ENCODE data around the gene SSC5D. TPM values are rescaled to one million over a fixed set of nuclear protein-coding genes. Genes with fewer than 3 reads are reported as not detected.
"Not testable (repeated sequence)": the region's sequence is repeated elsewhere in the genome, so short reads cannot be mapped to it uniquely, and the experiment has no call there.

SSC5D gene
- polyA plus RNA-seq (ENCODE audit: insufficient read length in 3 of 3), result 1 to 10 TPM; 1.1 to 1.6 (median 1.2) TPM

DNA sequence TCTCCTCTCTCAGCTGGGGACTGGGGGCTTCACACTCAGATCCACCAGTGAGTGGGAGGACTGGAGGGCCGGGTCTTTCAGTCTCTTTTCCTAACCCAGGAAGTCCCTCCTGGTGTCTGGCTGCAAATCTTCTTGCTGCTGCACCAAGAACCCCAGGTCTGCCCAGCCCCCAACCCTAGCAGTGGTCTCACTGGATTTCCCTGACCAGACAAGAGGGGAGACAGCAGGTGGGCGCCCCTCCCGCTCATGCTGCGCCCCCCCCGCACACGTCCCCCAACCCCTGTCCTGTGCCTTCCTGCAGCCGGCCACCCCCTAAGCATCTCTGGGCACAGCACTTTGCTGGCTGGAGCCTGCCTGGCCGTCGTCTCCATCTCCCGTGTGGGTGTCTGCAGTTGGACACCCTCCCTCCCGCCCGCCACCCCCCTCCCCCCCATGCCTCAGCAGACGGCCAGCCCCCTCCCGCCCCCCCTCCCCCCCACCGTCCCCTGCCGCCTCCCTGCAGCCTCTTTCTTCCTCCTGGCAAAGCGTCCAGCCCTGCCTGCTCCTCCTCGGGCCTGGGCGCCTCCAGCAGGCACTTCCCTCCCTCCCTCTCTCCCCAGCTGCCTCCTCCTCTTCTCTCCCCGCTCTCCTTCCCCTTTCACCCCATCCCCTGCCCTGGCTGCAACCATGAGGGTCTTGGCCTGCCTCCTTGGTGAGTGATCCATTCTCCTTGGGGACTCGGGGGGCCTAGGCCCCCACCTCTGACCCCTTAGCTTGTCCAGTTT is at the start of gene SSC5D:
SSC5D (plus strand) TSS at position 513 of the 764 bp plus-strand sequence; CDS start at position 667, 154 bp downstream.
- DNase-seq (ENCODE audit: low read depth in 3 of 3, low spot score in 2 of 3), result no peak

DNA sequence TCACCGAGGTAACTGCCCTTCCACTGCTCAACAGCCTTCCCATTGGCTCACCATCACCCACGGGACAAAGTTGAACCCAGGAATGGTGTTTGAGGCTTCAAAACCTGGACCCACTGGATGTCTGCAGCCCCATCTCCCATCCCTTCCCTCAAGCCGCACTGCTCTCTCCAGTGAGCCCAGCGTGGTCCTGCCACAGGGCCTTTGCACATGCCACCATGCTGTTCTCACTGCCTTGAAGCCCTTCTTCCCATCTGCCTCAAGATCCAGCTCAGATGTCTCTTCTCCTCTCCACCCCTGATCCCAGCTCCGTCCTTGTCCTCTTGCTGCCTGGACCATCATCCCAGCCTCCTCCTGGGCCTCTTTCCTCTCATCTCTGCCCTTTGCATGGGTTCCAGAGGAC is 49.2 kb upstream of the SSC5D start:
- no peak for DNase-seq (ENCODE audit: low read depth in 3 of 3, low spot score in 2 of 3)

DNA sequence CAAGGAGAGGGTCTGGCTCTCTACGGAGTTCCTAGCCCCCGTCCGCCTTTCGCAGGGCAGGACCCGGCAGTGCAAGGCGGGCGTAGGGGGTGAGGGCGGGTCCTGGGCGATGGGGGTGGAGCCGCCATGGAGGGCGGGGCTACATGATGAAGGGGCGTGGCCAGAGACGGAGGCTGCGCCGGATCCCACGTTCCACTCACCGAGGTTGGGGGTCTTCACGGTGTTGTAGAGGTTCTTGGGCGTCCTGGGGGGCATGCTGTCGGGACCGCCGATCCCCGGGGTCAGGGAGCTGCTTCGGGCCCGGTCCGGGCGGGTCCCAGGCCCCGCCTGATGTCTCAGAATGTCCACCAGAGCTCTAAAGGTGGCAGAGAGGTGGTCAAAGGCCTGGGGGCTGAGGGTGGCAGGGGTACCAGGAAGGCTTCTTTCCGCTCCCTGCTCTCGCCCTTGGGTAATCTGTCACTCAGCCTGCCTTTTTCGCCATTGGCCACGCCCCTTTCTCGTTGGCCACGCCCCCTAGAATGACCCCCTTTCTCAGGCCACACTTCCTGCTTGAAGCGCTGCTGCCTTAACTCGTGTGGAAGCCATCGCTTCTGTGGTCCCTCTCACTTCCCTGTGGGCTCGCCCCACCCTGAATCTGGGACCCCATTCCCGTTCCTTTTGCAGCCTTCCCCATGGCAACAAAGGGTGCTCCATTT is 47.7 kb upstream of the SSC5D start:
- DNase-seq (ENCODE audit: low read depth in 3 of 3, low spot score in 2 of 3), result no peak

DNA sequence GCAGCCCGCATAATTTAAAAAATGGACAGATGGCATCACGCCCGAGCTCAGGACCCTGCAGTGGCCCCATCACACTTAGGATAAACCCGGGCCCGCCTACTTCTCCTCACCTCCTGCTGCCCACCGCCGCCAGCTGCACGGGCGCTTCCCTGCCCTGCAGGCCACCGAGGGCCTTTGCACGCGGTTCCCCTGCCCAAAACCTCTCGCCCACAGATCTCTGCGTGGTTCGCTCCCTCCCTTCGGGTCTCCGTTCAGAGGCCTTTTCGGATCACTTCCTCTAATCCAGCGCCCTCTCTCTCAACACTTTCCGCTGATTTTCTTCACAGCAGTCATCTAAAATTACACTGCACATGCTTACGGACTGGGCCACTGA is 46.9 kb upstream of the SSC5D start:
- no peak for DNase-seq (ENCODE audit: low read depth in 3 of 3, low spot score in 2 of 3)

DNA sequence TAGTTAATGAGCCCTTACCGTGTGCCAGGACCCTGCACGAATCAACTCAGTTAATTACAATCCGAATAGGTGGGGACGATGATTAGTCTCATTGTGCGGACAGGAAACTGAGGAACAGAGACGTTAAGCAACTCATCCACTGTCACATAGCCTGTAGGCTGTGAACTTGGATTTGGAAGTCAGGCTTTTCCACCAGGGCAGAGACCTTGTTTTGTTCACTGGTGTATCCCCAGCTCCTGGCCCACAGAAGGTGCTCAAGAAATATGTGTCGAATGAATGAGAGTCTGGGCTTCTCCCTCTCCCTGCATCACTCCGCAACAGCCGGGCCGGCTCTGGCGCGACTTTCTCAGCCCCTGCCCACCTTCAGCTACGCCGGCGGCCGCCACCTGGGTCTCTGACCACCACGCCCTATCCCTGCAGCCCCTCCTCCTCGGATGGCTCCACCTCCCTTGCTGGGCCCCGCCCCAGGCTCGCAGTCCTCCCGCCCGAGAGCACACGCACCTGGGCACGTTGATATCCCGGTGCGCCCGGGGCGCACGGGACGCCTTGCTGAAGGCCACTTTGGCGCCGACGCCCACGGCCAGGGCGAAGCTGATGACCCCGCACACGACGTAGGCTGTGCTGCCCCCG is 46.4 kb upstream of the SSC5D start:
- DNase-seq (ENCODE audit: low read depth in 3 of 3, low spot score in 2 of 3), result no peak

DNA sequence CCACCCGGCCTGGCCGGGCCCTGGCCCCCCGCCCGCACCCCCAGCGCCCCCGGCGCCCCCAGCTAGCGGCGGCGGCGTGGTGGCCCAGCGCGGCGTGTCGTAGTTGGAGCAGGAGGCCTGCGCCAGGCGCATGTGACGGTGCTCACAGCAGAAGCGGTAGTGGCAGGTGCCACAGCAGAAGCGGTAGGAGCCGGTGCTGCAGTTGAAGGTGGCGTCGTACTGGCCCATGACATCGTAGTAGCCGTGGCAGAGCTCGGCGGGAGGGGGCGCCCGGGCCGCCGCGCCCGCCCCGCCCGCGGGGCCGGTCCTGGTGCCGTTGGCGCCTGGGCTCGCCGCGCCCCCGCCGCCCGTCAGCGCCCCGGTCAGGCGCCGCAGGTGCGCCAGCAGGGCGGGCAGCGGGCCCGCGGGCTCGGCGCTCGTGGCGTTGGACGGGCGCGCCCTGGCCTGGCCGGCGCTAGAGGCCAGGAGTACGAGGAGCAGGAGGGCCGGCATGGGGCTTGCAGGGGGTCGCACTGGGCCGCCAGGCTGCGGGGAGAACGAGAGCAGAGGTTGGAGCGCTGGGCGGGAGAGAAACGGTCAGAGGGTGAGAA is 45.8 kb upstream of the SSC5D start:
- no peak for DNase-seq (ENCODE audit: low read depth in 3 of 3, low spot score in 2 of 3)

DNA sequence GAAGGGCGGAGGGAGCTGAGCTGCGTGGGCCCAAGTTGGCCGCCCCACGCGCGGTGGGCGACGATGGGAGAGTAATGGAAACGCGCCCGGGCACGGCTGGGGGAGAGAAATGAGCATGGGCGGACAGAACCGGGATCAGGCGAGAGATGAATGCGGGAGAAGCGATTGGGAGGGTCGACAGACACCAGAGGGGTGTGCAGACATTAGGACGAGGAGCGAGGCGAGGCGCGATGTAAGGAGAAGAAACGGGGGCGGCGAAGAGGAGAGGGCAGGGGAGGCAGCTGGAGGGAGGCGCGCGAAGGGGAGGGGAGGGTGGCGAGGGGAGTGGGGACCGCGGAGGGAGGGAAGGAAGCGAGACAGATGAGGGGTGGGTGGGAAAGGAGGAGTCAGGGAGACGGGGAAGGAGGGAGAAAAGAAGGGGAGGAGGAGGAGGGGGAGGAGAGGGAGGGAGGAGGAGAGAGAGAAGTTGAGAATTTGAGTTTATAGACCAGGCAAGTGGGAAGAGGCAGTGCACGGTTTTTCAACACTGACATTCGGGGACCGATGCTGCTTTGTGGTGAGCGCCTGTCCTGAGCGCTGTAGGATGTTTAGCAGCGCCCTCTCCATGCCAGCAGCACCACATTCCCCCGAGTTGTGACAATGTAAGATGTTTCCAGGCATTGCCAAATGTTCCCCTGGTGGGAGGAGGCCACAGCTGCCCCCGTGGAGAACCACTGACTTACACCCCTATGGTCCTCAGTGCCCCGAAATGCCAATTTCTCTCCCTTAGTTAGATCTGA is 45.0 kb upstream of the SSC5D start, which contains the start of gene SHISA7:
SHISA7 (minus strand) TSS at position 256 of the 779 bp plus-strand sequence. CDS start 437 bp downstream, outside the sequence.
- no peak for DNase-seq (ENCODE audit: low read depth in 3 of 3, low spot score in 2 of 3)

DNA sequence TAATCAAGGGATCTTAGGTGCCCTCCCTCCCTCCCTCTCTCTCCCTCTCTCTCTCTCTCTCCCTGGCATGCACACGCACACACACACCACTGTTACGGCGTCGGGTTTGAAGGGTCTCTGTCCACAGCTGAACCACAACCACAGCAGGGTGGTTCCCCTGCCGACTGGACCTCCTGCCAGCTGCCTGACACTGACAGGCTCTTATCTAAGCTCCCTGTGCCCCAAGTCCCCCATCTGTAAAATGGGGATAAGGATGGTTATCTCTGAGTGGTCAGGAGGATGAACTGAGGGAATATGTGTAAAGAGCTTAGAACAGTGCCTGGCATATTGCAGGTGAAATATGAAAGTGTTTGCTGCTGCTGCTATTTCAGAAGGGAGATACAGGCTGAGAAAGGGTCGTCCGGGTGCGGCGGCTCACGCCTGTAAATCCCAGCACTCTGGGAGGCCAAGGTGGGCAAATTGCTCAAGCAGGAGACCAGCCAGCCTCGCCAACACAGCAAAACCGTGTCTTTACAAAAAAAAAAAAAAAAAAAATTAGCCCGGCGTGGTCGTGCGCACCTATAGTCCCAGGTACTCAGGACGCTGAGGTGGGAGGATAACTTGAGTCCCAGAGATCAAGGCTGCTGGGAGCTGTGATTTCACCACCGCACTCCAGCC is 44.3 kb upstream of the SSC5D start:
- no peak for DNase-seq (ENCODE audit: low read depth in 3 of 3, low spot score in 2 of 3)

DNA sequence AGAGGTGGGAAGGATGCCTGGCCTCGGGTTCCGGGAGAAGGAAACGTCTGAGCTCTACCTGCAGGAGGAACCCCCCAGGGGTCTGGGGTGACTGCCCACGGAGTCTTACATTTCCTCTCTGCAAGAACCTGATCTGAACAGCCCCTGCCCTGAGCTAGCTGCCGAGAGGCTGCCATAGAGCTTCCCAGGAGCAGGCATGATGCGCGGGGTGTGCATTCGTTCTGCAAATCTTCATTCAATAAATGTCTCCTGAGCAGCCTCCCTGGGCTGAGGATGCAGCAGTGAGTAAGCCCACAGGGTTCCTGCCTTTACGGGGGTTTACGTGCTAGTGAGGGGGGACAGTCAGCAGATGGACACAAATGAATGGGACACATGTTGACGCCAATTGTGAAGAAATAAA is 43.6 kb upstream of the SSC5D start:
- no peak for DNase-seq (ENCODE audit: low read depth in 3 of 3, low spot score in 2 of 3)

DNA sequence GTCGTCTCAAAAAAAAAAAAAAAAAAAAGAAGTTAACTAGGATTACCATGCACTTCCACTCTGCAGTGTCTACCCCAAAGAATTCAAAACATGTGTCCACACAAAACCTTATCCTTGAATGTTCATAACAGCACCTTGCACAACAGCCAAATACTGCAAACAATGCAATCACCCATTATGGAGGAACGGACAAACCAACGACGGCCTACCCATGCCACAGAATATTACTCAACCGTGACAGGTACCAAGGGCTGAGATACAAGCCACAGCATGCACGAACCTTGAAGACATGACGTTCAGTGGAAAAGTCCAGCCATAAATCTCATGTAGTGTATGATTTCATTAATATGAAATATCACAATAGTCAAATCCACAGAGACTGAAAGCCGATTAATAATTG is 42.2 kb upstream of the SSC5D start:
- DNase-seq (ENCODE audit: low read depth in 3 of 3, low spot score in 2 of 3), result no peak

DNA sequence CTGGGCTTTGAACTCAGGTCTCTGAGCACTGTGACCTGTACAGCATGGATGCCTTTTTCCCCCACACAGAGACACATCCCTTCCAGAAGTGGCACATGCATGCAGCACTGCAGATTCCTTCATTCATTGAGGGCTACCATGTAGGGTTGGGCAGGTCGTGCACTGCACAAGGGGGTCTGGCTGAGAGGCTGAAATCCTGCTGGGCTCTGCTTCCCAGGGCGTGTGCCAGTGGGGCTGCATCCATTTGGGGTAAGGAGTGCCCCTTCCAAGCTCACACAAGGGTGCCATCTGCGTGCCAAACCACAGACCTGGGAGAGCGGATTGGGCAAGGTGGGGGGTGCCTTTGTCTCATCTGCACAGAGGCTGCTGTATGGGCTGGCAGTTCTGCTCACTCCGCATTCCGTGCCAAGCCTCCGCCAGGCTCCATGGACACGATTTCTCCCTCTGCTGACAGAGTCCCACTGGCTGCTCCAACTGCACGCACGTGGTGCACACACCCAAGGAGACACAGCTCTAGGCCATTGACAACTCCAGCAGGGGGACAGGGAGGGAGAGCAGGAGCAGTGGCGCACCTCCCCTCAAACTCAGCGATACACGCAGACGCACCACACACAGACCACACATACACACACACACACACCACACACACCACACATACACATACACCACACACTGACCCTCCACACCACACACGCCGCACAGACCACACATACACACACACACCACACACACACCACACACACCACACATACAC is 40.6 kb upstream of the SSC5D start:
- DNase-seq (ENCODE audit: low read depth in 3 of 3, low spot score in 2 of 3), result no peak

DNA sequence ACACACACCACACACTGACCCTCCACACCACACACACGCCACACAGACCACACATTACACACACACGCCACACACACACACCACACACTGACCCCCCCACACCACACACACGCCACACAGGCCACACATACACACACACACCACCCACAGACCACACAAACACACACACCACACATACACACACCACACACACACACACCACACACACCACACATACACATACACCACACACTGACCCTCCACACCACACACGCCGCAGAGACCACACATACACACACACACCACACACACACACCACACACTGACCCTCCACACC is 40.1 kb upstream of the SSC5D start:
- not testable (repeated sequence) for DNase-seq (ENCODE audit: low read depth in 3 of 3, low spot score in 2 of 3)

DNA sequence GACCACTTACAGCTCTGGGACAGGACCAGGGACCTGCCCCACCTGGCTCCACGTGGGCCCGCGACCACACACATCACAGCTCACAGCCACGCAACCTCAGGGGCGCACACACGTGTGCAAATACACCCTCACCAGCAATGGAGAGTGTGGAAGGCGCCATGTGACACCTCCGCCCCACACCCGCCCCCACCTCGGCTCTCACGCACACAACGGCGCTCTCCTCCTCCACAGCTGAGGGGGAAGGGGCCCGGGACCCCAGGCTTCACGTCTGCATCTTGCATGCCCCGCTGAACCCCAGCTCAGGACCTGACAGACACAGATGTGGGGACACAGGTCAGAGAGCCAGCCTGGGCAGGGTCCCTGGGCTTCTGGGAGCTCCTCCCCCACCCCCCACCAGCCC is 38.8 kb upstream of the SSC5D start:
- no peak for DNase-seq (ENCODE audit: low read depth in 3 of 3, low spot score in 2 of 3)

DNA sequence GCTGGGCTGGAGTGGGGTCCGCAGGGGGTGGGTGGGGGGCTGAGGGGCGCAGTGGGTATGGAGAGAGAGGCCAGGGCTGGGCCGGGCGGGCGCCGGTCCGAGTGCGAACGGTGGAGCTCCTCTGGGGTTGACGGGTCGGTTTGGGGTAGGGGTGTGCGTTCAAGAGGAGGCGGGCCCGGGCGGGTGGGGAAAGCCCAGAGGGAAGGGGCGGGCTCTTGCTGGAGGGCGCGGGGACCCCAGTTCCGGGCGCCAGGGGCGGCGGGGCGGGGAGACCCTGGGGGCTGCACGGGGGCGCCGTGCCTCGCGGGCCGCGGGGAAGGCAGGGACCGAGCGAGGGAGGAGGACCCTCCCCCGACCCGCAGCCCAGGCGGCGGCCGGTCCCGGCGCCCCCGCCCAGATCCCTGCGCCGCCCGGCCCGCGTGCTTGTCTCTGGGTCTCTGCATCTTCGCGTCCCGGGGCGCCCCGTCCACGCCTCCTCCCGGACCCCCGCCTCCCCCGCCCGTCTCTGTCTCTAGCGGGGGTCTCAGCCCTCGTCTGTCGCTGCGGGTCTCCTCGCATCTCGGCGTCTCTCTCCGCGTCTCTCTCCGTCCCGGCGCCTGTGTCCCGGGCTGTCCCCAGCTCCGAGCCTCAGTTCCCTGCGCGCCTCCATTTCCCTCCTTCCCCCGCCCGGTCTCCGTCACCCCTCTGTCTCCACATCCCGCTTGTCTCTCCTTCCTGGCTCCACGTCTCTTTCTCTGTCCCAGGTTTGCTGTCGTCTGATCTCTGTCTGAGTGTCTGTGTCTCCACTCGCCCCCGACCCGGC is 36.9 kb upstream of the SSC5D start:
- no peak for DNase-seq (ENCODE audit: low read depth in 3 of 3, low spot score in 2 of 3)

DNA sequence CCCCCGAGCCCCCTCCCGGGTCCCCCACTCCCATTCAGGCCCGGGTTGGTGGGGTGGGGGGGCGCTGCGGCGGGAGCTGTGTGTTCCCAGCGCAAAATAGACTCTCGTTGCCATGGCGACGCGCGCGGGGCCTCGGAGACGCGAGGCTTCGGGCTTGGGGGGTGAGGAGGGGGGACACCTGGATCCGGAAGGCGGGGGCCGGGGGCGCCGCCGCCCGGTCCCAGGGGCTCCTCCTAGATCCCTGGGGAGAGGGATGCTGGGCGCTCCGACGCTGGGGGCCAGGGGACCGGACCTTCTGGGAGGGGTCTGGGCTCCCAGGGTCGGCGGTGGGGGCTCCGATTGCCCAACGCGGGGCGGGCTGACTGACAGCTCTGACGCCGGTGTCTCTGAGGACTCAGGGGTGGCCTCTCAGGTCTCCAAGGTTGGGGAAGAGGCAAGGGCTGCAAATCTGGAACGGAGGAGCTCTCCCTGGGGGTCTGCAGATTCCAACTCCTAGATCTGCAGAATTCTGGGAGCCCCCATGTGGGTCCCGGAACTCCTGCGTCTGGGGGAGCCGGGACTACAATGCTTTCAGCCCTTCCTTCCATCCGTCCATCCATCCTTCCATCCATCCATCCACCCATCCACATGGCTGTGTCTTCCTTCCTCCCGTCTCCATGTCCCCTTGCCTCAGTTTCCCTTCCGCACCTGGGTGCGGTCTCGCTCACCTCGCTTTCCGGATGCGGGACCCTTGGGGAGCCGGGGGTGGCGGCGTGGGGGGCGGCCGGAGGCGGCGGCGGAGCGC is 36.1 kb upstream of the SSC5D start:
- no peak for DNase-seq (ENCODE audit: low read depth in 3 of 3, low spot score in 2 of 3)

DNA sequence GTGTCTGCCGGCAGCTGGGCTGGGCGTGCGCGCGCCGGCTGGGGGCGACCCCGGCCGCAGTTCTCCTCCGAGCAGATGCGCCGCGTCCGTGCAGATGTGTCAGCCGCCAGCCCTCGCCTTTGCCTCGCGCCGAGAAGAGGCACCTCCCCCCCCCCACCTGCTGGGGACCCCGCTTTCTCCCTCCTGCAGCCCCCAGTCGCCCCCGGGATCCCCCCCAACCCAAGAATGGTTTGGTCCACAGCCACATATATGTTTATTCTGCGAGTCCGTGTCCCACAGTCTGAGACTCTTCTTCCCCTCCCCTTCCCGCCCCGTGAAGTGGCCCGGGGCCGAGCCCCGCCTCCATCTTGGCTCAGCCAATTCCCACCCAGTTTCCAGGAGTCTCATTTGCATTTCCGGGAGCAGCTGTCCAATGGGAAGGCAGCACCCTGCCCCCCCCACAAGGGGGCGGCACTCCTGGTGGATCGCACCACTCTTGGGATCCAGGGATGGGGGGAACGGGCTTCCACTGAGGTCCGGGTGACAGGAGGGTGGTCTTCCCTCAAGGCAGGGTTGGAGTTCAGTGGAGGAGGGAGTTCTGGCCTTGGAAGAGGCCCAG is 35.4 kb upstream of the SSC5D start:
- peak; percentile 78 to 83 (median 79) for DNase-seq (ENCODE audit: low read depth in 3 of 3, low spot score in 2 of 3)

DNA sequence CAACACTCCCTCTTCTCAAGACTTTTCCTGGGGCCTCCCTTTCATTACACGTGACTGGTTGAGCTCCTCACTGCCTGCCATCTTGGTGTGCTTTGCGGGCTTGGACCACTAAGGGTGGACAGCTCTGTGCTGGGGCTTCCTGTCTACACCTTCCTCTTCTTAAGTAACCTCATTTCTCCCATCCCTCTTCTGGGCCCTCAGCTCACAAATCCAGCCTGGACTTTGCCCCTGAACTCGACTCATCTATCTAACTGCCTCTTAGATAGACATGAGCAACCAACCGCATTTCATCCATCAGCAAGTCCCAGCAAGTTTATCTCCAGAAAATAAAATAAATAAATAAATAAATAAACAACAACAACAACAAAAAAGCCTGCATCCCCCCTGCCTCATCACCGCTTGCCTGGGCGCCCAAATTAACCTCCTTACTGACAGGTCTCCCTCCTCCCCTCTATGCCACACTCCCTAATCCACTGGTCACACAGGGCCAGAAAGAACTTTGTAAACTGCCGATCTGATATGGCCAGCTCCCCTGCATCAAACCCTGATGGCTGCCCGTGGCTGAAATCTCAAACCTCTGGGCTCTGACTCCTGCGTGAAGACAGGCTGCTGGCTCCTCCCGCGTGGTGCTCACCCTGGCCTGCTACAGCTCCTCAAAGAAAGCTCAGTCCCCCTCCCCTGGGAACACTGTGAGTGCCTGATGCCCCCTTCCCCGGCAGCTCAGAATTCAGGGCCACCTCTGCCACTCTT is 34.5 kb upstream of the SSC5D start:
- no peak for DNase-seq (ENCODE audit: low read depth in 3 of 3, low spot score in 2 of 3)

Measured in right renal cortex interstitium (tissue), 3 donors.